SH-SY5Y (cell line): ENCODE results near the gene STAT4.

ENCODE experiments used
- GATA2 ChIP-seq: IDR thresholded peaks from 2 replicates; pipeline ENCODE4 v1.6.1; 2011; ENCODE audit warnings: mild to moderate bottlenecking, low read depth, low read length
- GATA3 ChIP-seq: IDR thresholded peaks from 2 replicates; pipeline ENCODE4 v1.6.1; 2011; ENCODE audit warnings: low read depth, mild to moderate bottlenecking, low read length, moderate library complexity

- TF ChIP-seq GATA3 (no peak), GATA2 (no peak)
These were observed 137.7 kb downstream of the STAT4 start for GRCh38 chr2:191012845-191013681.
